CD4-positive, alpha-beta T cell treated with Interferon alpha-2 for 1 hour (primary cell): Measurements from ENCODE around the gene EFS.
"Not testable (repeated sequence)": the region's sequence is repeated elsewhere in the genome, so short reads cannot be mapped to it uniquely, and the experiment has no call there.

Experiments
- DNase-seq, 2 donors: peaks; one replicate each; pipeline ENCODE4 v3.0.0-alpha.2; 2020 to 2022

EFS gene

GRCh38 chr14:23365036-23365731, at the start of gene EFS:
Gene EFS (minus strand): TSS chr14:23365172. CDS start chr14:23365025, 147 bp downstream.
- DNase-seq: no peak

- DNase-seq: no peak
Observed at GRCh38 chr14:23414254-23414653, 49.3 kb upstream of the EFS start.

- DNase-seq: no peak
Observed at GRCh38 chr14:23413681-23414080, 48.7 kb upstream of the EFS start.

- no peak for DNase-seq
Observed at GRCh38 chr14:23411563-23412525, 46.9 kb upstream of the EFS start.

- no peak for DNase-seq
Observed at GRCh38 chr14:23409966-23410635, 45.1 kb upstream of the EFS start.

GRCh38 chr14:23409475-23409874, 44.5 kb upstream of the EFS start:
- no peak for DNase-seq

- DNase-seq: no peak
Observed at GRCh38 chr14:23408307-23408630, 43.3 kb upstream of the EFS start.

- DNase-seq: no peak
Observed at GRCh38 chr14:23407516-23408306, 42.7 kb upstream of the EFS start, which contains the start of gene MYH6. Gene MYH6 (minus strand): TSS chr14:23408273. CDS start chr14:23407223, 1,050 bp downstream.

GRCh38 chr14:23406725-23407355, 41.9 kb upstream of the EFS start:
- no peak for DNase-seq

GRCh38 chr14:23406244-23406643, 41.3 kb upstream of the EFS start:
- DNase-seq: no peak

- DNase-seq: no peak
Observed at GRCh38 chr14:23405516-23406025, 40.6 kb upstream of the EFS start.

GRCh38 chr14:23405096-23405495, 40.1 kb upstream of the EFS start:
- DNase-seq: no peak

- DNase-seq: no peak
Observed at GRCh38 chr14:23404331-23404900, 39.4 kb upstream of the EFS start.

- no peak for DNase-seq
Observed at GRCh38 chr14:23403908-23404307, 38.9 kb upstream of the EFS start.

- DNase-seq: no peak
Observed at GRCh38 chr14:23403139-23403438, 38.1 kb upstream of the EFS start.

GRCh38 chr14:23402296-23403138, 37.5 kb upstream of the EFS start:
- no peak for DNase-seq

- no peak for DNase-seq
Observed at GRCh38 chr14:23401291-23401690, 36.3 kb upstream of the EFS start.

- not testable (repeated sequence) for DNase-seq
Observed at GRCh38 chr14:23400496-23401149, 35.7 kb upstream of the EFS start.

GRCh38 chr14:23399591-23399990, 34.6 kb upstream of the EFS start:
- no peak for DNase-seq

GRCh38 chr14:23399136-23399535, 34.2 kb upstream of the EFS start:
- no peak for DNase-seq
